GM19351 (cell line): Measurements from ENCODE around the gene ZNF593OS.

Experiments used
- ATAC-seq: cut with Tn5 transposase; IDR thresholded peaks from one replicate; pipeline ENCODE4 v1.9.1; 2021; ENCODE audit warnings: mild to moderate bottlenecking, moderate library complexity; ENCODE audit not compliant: unreplicated experiment

The ZNF593OS gene

DNA sequence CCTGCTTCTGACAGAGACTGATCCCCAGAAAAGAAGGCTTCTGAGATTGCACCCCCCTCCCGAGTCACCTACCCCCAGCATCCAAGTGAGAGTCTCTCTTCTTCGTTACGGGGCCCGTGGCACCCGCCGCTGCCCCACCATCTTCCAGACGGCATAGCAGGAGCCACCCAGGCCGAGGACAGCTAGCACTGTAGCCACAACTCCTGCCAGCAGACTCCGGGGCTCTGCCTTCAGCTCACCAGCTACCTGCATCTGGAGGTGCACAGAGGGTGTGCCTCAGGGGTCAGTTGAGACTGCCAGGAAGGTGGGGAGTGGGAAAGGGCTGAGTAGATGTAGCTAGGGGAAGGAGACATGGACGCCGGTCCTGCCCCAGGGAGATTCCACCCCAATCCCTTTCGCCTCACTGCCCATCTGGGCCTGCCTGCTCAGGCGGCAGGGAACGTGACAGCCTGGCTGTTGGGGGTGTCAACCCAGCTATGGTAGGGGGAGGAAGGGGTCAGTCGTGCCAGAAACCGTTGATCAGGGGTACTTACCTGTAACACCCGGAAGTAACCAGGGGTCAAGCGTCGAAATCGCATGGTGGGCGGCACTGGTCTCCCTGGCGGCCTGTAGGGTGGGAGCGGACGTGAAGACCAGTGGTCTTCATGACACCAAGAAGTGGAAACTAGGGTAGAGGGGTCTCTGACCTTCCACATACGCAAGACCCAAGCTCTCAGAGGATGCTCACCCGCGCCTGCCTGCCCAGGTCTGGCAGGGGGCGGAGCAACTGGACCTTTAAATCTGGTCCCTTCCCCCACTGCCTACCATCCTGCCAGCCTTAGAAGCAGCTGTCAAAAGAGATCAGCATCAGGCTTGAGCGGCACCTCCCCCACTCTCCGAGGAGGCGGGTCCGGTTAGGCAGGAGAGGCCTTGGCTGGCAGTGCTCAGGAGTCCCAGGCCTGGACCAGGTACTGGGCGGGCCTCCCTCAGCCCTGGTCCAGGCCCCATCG is at the start of gene ZNF593OS:
TSS of gene ZNF593OS (minus strand) at position 749 of the 989 bp plus-strand sequence. CDS start at position 578, 171 bp downstream.
- ATAC-seq: no peak

DNA sequence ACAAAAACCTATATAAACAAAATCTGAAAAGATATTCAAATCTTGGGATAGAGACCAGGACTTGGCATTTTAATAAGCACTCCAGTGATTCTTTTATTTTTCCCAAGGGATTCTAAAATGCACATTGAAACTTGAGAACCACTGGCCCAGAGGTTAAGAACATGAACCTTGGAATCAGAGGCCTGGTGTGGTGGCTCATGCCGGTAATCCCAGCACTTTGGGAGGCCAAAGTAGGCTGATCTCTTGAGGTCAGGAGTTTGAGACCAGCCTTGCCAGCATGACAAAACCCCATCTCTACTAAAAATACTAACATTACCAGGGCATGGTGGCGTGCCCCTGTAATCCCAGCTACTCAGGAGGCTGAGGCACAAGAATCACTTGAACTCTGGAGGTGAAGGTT is 49.5 kb upstream of the ZNF593OS start:
- ATAC-seq: no peak

DNA sequence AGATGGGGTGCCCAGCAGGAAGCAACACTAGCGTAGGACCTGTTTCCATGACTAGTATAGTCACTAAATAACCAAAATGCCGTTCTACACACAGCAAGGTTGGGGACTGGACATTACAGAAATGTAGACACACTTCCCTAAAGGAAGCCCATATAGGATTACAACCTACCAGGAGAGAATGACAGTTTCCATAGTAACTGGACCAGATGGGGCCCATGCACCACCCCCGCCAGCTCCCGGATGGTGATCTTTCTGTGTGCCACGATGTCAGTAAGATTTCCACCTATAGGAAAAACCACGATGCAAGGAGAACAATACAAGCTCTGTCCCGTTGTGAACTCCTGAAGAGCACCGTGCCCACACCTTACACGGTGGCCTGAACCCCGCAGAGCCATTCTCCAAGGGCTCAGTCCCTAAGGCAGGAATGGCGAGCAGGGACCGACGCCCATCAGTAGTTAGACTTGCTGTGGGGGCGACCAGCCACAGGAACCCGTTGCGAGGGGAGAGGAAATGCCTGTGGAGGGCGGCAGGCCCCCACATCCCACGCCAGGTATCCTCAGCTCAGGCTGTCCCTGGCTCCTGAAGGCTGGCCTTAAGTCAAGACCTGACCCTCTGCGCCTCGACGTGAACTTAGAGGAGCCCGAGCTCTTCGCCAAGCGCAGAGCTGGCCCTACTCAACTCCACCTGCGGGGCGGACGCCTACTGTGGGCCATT is 48.7 kb upstream of the ZNF593OS start:
- ATAC-seq: no peak

DNA sequence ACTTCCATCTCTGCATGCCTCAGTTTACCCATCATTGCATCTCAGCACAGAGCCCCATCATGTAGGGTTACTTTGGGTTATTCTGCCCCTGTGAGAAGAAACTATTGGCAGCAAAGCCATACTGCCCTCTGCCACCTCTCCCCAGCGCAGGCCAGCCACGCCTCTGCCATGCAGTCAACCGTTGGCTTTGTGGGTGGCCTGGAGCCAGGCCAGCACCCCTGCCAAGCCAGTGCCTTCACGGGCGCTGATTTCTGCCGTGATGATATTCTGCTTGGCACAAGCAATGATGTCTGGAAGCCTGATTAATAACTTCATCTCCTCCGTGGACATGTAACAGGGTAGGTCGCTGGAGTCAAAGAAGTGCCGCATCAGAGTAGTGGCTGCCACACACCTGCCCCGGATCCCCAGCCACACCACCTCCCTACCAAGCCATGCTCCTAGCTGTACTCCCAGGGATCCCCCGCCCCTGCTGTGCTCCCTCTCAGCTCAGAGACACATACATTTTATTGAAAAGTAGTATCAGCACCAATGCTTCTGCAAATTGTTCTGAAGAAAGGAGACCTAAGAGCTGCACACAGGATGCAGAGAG is 47.4 kb upstream of the ZNF593OS start:
- ATAC-seq: no peak

DNA sequence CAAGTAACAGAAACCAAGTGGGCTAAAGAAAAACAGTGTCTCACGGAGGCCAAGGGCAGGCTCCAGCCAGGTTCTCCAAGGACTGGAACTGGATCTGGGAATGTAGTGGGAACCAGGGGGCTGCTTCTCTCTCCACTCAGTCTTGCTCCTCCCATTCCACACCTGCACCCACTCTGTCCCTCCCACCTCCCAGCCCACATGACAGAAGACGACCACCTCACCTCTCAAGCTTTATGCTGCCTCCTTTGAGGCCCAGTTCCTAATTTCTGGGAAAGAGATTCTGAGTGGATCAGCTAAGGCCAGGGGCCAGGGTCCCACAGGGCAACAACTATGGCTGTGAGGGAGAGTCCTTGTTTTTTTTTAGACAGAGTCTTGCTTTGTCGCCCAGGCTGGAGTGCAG is 43.6 kb upstream of the ZNF593OS start:
- no peak for ATAC-seq

DNA sequence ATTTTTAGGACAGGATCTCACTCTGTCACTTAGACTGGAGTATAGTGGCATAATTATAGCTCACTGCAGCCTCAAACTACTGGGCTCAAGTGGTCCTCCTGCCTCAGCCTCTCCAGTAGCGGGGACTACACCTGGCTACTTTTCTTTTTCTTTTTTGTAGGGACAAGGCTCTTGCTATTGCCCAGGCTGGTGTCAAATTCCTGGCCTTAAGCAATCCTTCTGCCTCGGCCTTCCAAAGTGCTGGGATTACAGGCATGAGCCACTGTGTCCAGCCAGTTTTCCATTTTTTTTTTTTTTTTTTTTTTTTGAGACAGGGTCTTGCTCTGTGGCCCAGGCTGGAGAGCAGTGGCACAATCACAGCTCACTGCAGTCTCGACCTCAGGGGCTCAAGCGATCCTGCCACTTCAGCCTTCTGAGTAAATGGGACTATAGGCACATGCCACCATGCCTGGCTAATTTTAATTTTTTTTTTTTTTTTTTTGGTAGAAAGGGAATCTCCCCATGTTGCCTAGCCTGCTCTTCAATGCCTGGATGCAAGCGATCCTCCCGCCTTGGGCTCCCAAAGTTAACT is 41.8 kb upstream of the ZNF593OS start:
- no peak for ATAC-seq

DNA sequence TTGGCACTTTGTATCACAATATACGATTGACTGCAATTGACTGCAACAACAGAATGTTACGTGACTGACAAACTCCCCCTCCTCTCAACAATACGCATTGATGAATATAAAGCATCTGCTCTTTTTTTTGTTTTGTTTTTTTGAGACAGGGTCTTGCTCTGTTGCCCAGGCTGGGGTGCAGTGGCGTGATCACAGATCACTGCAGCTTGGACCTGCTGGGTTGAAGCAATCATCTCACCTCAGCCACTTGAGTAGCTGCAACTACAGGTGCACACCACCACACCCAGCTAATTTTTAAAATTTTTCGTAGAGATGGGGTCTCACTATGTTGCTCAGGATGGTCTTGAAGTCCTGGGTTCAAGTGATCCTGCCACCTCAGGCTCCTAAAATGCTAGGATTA is 41.1 kb upstream of the ZNF593OS start:
- ATAC-seq: no peak

DNA sequence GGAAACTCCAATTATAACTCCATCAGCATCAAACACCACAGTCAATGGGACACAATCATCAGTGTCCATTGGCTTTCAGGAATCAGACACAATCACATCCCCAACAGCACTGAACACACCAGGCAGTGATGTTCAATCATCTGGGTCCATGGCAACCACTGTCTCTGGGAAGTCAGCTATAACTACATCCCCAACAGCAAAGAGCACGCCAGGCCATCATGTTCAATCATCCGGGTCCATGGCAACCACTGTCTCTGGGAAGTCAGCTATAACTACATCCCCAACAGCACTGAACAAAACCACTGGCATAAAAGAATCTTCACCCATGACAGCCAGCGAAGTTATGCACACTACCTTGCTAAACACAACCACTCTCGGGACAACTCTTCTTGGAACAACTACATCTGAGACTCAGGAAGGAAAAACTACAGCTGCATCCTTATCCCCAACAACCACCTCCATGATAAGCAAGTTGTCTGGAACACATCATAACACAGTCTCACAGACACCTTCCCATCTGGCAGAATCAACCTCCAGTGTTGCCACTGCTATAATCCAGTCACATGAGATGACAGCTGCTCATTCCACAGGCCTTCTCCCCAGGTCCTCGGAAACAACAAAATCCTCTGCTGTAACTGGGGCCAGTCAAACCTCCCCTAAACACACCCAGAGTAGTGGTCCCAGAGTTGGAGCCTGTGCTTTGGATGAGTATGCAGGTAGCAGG is 38.7 kb upstream of the ZNF593OS start:
- ATAC-seq: no peak

DNA sequence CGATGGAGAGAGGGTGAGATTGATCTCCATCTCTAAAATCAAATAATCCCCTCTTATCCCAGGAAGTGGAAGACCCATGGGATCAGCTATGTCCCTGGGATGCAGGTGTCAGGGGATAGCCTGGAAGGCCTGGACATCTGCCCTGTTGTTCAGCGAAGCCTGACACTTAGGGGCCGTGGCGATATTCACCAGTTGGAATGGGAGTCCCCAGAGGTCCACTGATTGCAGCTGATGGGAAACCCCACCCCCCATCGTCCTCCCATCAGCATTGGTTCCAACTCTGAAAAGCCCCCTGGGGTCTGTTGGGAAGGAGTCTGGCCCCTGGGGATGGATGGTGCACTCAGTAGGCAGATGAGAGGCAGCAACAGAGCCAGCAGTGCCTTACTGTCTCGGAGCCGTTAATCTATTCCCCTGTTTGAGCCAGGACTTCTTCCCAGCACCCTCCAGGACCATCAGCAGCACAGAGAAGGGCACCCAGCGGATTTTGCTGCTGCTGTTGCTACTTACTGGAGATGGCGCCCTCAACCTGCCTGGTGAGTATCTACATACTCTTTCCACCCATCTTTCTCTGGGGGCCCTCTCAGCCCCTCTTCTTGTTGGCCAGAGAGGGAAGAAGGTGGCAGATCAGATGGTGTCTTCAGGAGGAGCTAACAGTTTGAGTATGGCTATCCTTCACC is 32.1 kb upstream of the ZNF593OS start:
- no peak for ATAC-seq

DNA sequence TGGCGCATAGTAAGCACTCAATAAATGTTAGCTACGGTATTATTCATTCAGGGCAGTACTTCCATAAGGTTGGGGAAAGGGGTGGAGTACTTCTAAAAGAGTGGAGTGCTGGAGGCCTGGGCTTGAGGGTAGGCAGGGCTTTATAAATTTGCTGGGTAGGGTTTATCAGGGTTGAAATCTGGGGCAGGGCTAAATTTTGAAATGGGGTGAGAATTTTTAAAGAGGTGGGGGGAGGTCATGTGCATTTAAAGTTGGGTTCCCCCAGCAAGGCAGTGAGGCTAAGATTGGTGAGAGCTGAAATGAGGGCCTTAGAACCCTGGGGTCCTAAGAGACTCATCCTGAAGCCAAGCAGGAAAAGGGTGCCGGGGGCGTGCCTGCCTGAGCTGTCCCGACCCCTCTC is 28.8 kb upstream of the ZNF593OS start:
- ATAC-seq: no peak

DNA sequence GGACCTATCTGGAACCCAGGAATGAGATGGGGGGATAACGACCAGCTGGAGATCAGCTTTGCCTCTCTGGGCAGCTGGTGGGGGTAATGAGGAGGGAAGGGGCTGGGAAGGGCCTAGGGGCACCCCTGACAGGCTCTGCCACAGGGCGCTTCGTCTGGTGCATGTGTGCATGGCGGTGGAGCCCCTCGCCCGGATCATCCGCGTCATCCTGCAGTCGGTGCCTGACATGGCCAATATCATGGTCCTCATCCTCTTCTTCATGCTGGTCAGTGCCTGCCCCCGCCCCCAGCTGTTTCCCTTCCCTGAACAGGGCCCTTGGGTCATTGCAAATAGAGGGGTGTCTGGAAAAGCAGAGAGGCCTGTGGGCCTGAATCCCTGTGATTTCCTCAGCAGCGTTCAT is 26.2 kb upstream of the ZNF593OS start:
- ATAC-seq: no peak

DNA sequence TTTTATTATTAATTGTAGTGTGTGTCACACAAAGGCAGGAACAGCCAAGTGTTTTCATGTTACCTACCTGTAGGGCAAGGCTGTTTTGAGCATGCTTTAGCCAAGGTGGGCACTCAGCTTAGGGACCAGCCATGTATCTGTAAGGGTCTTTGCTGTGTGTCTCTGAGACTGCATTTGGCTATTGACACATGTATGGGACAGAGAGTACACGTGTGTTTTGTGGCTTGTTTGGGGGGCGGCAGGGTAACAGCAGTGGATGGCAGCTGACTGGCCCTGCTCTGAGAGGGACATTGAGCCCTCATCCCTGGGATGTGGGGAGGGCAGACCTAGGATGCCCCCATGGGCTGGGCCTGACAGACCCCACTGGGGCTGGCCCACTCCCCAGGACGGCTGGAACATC is 25.7 kb upstream of the ZNF593OS start:
- ATAC-seq: no peak

DNA sequence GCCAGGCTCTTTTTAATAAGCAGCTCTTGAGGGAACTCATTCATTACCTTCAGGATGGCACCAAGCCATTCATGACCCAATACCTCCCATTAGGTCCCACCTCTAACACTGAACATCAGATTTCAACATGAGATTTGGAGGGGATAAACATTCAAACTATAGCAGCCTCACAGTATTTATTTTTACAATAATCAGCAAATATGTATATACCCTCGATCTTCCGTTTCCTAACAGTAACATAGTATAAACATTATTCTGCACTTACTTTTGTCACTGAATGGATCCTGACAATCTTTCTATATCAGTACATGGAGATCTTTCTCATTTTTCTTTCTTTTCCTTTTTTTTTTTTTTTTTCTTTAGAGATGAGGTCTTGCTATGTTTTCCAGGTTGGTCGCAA is 24.2 kb upstream of the ZNF593OS start:
- ATAC-seq: no peak

DNA sequence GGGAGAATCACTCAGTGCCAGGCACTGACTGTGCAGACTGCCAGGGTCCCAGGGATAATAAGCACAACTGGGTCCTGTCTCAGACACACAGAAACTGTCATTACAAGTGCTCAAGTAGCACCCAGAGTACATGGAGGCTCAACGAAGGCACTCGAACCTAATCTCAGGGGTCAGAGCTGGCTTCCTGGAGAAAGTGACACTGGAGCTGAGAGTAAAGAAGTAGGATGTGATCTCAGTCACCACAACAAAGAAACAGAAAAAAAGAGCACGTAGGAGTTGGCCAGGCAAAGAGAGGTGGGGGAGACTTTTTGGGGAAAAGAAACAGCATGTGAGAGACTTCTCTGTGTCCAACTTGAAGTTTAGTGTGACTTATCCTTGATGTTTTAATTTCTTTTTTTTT is 20.1 kb upstream of the ZNF593OS start:
- no peak for ATAC-seq

DNA sequence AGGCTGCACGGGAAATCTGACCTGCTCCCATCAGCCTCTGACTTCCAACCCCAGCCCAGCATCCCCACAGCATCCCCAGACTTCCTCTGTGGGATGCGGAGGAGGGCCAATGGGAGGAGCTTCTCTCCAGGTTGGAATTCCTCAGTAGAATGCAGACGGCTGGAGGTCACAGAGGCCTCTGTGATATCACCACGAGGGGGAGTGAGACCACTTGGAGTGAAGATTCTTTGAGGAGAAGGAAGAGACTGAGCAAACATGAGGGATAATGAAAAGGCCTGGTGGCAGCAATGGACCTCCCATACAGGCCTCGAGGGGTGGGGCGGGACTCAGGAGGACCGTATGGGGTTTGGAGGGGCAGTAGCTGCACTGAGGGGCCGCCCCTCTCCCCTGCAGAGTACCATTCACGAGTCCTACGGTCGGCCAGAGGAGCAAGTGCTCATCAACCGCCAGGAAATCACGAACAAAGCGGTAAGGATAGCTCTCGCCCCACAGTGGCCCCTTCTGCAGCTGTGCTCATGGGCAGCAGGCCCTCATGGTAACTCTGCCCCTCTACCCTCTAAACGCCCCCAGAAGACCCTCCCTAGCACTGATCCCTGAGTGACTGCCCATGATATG is 18.8 kb upstream of the ZNF593OS start, which contains the start of gene CATSPER4:
TSS of gene CATSPER4 (plus strand) at position 230 of the 615 bp plus-strand sequence. CDS start at position 256, 26 bp downstream.
- no peak for ATAC-seq

DNA sequence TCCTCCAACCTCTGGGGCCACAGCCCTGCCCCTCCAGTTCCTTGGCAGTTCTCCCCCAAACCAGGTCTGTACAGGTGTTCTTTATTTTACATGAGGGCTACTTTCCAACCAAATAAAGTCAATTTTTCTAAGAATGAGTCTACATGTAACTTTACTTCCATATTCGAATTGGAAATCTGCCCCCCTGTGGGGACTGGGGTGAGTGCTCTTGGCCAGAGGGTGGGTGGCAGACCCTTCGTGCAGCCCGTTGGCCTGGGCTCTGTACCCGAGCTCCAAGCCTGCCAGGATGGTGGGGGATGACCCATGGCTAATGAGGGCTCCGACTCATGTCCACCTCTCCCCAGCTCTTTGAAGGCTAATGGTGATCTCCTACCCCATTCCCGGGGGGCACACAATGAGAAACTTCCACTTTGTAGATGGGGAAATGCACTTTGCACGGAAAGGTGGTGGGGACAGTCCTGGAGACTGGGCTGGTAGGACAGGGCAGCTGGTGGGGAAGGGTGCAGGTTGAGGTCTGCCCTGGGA is 18.2 kb upstream of the ZNF593OS start:
- ATAC-seq: no peak

DNA sequence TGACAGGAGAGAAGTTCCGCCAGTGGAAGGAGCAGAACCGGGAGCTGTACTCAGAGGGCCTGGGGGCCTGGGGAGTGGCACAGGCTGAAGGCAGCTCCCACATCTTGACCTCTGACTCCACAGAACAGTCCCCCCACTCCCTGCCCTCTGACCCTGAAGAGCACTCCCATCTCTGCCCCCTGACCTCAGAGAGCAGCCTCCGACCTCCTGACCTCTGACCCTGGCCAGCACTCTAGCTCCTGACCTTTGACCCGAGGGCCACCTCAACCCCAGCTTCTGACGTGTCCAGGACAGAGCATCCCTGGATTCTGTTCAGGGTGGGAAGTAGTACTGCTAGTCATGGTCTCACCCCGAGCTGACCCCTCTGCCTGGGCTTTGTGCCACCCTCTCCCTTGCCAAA is 17.7 kb upstream of the ZNF593OS start:
- ATAC-seq: no peak

DNA sequence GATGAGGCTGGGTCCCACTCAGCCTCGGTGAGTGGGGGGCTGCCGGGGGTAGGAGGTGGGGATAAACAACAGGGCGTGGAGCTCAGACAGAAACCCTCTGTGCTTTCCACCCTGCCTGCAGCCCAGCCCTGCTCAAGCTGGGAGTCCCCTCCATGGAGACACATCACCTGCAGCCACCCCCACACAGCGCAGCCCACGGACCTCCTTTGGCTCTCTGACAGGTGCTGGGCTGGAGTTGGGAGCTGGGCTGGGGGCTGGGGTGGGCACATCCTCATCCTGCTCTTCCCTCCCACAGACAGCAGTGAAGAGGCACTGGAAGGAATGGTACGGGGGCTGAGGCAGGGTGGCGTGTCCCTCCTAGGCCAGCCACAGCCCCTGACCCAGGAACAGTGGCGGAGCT is 16.8 kb upstream of the ZNF593OS start:
- ATAC-seq: no peak

DNA sequence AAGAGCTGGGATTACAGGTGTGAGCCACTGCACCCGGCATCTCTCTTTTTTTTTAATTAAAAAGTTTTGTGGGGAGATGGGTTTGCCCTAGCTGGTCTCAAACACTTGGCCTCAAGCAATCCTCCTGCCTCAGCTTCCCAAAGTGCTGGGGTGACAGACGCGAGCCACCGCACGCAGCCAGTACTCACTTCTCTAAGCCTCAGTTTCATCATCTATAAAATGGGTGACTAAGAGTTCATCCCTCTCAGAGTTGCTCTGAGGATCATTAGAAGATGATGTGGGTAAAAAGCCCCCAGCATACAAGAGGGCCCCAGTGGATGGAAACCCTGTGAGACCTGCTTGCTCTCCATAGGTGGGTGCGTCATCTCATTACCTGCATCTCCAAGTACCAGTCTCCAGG is 16.2 kb upstream of the ZNF593OS start:
- no peak for ATAC-seq
